HG03565 (cell line): ENCODE measurements around the gene MCF2L2.

Source experiments
- ATAC-seq: cut with Tn5 transposase; IDR thresholded peaks from one replicate; pipeline ENCODE4 v1.9.1; 2021; ENCODE audit warnings: mild to moderate bottlenecking, moderate library complexity; ENCODE audit not compliant: unreplicated experiment

MCF2L2 gene

DNA sequence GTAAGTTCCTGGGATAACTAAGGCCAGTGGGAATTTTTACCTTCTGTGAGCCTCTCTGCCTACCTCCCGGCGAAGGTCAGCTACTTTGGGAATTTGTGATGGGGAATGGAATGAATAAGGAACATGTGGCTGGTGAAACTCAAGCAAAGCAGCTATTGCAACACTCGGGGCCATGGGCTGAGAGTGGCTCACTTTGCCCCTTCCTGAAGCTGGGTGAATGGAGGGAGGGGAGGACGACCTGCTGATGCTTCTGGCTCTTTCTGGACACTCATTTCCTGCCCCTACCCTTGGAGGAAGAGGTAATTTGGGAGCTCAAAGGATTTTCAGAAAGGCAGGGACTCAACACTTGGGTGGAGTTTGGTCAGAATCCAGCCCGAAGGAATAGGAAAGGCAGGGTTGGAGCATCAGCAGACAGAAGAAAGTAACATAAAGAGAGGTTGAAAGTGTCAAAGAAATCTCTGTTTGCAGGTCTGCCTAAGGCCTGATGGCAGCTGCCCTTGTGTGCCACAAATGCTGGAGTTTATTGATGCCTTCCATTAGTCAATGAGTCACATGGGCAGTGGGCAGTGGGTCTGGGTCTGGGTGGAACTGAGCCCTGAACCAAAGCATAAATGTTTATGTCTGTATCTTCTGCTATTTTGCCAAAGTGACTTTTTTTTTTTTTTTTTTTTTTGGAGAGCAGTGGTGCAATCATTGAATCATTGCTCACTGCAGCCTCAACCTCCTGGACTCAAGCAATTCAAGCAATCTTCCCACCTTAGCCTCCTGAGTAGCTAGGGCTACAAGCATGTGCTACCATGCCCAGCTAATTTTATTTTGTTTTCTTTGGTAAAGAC is 278.3 kb downstream of the MCF2L2 start:
- ATAC-seq, result no peak

DNA sequence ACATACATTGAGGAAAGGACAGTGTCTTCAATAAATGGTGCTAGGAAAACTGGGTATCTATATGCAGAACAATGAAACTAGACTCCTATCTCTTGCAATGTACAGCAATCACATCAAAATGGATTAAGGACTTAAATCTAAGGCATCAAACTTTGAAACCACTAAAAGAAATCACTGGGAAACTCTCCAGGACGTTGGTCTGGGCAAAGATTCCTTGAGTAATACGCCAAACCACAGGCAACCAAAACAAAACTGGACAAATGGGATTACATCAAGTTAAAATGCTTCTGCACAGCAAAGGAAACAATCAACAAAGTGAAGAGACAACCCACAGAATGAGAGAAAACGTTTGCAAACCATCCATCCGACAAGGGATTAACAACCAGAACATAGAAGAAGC is 280.4 kb downstream of the MCF2L2 start:
- no peak for ATAC-seq

DNA sequence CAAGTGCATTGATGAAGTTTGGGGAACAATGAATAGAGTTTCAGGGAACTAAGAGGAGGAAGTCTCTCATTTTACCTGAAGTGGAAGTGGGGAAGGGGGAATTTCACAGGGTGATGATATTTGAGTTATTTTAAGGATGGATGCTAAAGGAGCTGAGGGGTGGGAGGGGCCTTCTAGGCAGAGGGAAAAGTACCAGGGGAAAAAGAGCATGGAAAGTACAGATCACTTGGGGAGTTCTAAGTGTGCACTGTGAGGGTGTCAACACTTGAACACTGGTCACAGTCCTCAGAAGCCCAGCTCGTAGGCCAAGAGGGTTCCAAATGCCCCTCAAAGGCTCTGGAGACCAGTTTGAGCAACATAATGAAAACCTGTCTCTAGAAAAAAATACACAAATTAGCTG is 284.1 kb downstream of the MCF2L2 start:
- ATAC-seq, result no peak

DNA sequence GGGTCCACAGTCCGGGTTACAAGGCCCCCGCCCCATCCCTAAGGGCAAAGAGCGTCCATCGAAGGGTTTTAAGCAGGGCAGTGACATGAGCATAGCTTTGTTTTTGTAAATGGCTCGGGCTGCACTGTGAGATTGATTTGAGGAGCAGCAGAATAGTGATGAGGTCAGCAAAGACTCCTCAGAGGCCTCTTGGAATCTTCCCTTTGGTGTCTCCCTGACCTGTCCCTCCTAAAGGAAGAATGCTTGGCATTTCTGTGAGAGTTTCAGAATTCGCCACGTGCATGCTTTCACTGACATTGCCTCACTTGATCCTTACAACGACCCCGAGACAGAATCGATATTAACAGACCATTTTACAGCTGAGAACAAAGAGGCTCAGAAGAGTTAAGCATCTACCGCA is 286.2 kb downstream of the MCF2L2 start:
- no peak for ATAC-seq

DNA sequence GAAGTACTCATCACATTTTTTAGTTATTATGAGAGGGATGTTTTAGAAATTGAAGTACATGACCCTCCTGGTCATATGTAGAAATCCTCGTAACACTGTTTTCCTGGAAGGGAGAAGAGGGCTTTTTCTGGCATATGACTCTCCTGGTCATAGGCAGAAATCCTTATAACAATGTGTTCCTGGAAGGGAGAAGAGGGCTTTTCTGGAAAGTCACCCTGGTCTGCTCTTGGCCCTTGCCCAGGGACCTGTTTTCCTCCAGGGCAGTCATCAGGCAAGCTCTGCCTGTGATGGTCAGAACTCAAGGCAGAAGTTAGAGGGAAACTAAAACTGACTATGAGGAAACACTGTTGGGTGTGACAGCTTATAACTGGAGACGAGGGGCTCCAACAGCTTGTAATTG is 293.6 kb downstream of the MCF2L2 start:
- ATAC-seq, result no peak

DNA sequence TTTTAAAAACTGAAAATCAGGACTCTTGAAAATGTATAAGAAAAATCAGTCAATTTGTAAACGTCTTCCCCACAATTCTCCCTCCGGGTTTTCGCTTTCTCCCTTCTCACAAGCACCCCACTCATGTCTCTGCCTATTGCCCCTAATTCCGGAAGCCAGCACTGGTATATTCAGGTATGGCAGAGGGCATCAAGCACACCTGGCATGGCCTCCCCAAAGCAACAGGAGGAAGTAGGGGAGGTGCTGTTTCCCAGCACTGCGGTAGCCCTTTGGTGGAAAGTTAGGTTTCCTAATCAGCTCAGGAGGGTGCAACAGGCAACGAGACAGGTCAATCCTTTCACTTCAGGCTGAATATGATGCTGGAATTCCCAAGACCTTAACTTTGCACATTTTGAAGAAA is 296.0 kb downstream of the MCF2L2 start:
- no peak for ATAC-seq

DNA sequence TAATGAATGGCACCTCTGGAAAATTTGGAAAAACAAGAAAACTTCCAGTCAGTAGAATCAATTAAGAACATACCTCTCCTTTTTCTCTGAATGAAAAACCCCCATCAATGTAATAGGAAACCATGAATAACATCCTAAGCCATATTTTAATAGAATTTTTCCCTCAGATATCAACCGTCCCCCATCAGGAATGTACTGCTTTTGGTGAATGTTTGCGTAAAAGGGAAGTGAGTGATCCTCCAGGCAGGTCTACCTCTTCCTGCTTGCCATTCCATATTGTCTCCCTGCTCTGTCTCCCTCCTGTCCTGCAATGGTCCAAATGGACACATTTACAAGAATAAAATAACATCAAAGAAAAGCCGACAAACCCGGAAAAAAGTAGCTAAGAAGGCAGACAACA is 296.7 kb downstream of the MCF2L2 start:
- no peak for ATAC-seq

DNA sequence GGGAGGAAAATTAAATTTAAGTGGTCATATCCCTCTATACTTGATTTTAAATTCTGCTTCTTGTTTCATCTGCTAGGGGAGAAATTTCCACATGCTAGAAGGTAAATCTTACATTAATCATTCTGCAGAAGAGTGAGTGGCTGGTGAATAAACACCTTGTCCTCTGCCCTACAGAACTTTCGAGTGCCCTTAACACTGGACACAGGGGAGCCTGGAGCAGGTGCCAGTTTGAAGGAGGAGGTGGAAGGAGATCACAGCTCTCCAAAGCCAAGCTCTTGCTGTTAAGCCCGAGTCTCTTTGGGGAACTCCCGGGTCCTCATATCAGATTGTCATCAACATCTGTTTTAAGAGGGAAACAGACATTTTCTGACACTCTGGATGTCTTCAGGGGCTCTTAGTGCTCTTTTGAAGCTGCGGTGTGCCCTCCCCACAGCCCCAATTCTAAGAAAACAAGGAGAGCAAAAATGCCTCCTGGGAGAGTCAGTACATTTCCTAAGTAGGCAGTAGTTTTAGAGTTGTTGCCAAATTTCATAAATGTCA is 297.2 kb downstream of the MCF2L2 start:
- ATAC-seq, result no peak

DNA sequence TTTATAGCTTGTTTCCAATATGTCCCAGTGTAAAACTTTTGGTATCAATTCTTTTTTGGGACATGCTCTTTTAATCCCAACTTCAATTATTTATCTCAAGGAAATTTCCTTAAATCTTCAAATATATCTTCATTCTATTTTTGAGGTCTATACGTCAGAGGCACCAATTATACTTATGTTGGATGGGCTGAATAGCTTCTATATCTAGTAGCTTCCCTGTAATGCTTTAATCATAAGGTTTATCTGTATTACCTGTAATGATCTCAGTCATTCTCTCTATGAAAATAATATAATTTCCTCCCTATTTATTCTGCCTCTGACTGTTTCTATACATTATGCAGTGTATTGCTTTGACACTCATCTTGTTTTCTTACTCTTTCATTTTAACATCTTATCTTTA is 299.2 kb downstream of the MCF2L2 start:
- no peak for ATAC-seq

DNA sequence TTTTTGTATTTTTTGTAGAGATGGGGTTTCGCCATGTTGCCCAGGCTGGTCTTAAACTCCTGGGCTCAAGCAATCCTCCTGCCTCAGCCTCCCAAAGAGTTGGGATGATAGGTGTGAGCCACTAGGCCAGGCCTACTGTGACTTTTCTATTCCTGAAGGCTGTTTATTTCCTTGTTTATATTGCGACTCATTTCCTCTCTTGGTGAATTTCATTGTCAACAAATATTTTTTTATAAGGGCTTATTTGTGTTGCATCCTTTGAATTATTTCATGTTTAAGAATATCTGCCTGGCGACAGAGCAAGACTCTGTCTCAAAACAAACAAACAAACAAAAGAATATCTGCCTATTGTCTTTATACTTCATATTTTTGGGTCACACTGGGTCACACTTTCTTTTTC is 299.7 kb downstream of the MCF2L2 start:
- ATAC-seq, result no peak
